WTC11 (cell line): ENCODE results near the gene ABCG4.

Source experiments
- CBFB ChIP-seq: sonication (generic); formaldehyde crosslinking; IDR thresholded peaks from 2 replicates; pipeline ENCODE4 v1.8.1; 2022; ENCODE audit warnings: mild to moderate bottlenecking, low read depth, missing genetic modification reagents
- CREM ChIP-seq: sonication (generic); formaldehyde crosslinking; IDR thresholded peaks from 2 replicates; pipeline ENCODE4 v1.8.1; 2022; ENCODE audit warnings: mild to moderate bottlenecking, missing genetic modification reagents, moderate library complexity
- FOXP1 ChIP-seq: sonication (generic); formaldehyde crosslinking; IDR thresholded peaks from 2 replicates; pipeline ENCODE4 v1.8.0; 2022; ENCODE audit warnings: missing genetic modification reagents, mild to moderate bottlenecking, moderate library complexity, borderline replicate concordance
- NR1H2 ChIP-seq: sonication (generic); formaldehyde crosslinking; IDR thresholded peaks from 2 replicates; pipeline ENCODE4 v1.9.0; 2021; ENCODE audit warnings: mild to moderate bottlenecking, moderate library complexity, missing genetic modification reagents
- SMAD4 ChIP-seq: sonication (generic); formaldehyde crosslinking; IDR thresholded peaks from 2 replicates; pipeline ENCODE4 v1.8.0; 2022; ENCODE audit warnings: mild to moderate bottlenecking, missing genetic modification reagents
- TF ChIP-seq, protein P1 (sequence below): sonication (generic); formaldehyde crosslinking; IDR thresholded peaks from 2 replicates; pipeline ENCODE4 v1.8.0; 2022; ENCODE audit warnings: mild to moderate bottlenecking, missing genetic modification reagents
- TF ChIP-seq, protein P2 (sequence below): sonication (generic); formaldehyde crosslinking; IDR thresholded peaks from 2 replicates; pipeline ENCODE4 v1.8.1; 2023; ENCODE audit warnings: mild to moderate bottlenecking, missing genetic modification reagents, moderate library complexity
- TF ChIP-seq, protein P3 (sequence below): fragments of 200-600 bp; IDR thresholded peaks from 2 replicates; pipeline ENCODE4 v1.8.0; 2022; ENCODE audit warnings: antibody characterized with exemption
- TF ChIP-seq, protein P4 (sequence below): fragments of 250-450 bp; sonication (Bioruptor Pico); IDR thresholded peaks from 2 replicates; pipeline ENCODE4 v1.9.0; 2021; ENCODE audit warnings: mild to moderate bottlenecking
- TF ChIP-seq, protein P5 (sequence below): sonication (generic); formaldehyde crosslinking; IDR thresholded peaks from 2 replicates; pipeline ENCODE4 v1.8.1; 2022; ENCODE audit warnings: mild to moderate bottlenecking, missing genetic modification reagents, moderate library complexity, borderline replicate concordance
- TF ChIP-seq, protein P6 (sequence below): sonication (generic); formaldehyde crosslinking; conservative IDR thresholded peaks from 2 replicates; pipeline ENCODE4 v1.8.1; 2023; ENCODE audit warnings: mild to moderate bottlenecking, low read depth, missing genetic modification reagents, moderate library complexity
- TF ChIP-seq, protein P7 (sequence below): sonication (generic); formaldehyde crosslinking; IDR thresholded peaks from 2 replicates; pipeline ENCODE4 v1.8.1; 2023; ENCODE audit warnings: mild to moderate bottlenecking, missing genetic modification reagents, moderate library complexity
- TF ChIP-seq, protein P8 (sequence below): sonication (generic); formaldehyde crosslinking; IDR thresholded peaks from 2 replicates; pipeline ENCODE4 v1.8.1; 2023; ENCODE audit warnings: mild to moderate bottlenecking, missing genetic modification reagents

DNA sequence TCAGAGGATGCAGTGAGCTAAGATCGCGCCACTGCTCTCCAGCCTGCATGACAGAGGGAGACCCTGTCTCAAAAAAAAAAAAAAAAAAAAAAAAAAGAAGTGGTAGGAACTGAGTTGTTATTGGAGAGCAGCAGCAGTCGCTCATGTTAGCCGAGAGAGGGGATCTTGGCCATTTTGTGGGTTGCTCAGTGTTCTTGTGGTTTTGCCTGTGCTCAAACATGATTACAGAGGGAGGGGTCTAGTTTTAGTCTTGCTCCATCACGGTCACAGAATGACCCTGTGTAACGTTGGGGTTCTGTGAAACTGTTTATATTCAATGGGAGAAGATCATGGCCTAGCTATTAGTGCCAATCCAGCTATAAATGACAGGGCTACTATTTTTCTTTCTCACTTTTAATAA is 49.1 kb upstream of the ABCG4 start:
- TF ChIP-seq, protein P1, sequence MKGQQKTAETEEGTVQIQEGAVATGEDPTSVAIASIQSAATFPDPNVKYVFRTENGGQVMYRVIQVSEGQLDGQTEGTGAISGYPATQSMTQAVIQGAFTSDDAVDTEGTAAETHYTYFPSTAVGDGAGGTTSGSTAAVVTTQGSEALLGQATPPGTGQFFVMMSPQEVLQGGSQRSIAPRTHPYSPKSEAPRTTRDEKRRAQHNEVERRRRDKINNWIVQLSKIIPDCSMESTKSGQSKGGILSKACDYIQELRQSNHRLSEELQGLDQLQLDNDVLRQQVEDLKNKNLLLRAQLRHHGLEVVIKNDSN (CRISPR knock-in tag) = no peak
- TF ChIP-seq, protein P2, sequence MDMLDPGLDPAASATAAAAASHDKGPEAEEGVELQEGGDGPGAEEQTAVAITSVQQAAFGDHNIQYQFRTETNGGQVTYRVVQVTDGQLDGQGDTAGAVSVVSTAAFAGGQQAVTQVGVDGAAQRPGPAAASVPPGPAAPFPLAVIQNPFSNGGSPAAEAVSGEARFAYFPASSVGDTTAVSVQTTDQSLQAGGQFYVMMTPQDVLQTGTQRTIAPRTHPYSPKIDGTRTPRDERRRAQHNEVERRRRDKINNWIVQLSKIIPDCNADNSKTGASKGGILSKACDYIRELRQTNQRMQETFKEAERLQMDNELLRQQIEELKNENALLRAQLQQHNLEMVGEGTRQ (CRISPR knock-in tag) = no peak
- TF ChIP-seq, protein P3, sequence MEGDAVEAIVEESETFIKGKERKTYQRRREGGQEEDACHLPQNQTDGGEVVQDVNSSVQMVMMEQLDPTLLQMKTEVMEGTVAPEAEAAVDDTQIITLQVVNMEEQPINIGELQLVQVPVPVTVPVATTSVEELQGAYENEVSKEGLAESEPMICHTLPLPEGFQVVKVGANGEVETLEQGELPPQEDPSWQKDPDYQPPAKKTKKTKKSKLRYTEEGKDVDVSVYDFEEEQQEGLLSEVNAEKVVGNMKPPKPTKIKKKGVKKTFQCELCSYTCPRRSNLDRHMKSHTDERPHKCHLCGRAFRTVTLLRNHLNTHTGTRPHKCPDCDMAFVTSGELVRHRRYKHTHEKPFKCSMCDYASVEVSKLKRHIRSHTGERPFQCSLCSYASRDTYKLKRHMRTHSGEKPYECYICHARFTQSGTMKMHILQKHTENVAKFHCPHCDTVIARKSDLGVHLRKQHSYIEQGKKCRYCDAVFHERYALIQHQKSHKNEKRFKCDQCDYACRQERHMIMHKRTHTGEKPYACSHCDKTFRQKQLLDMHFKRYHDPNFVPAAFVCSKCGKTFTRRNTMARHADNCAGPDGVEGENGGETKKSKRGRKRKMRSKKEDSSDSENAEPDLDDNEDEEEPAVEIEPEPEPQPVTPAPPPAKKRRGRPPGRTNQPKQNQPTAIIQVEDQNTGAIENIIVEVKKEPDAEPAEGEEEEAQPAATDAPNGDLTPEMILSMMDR = no peak
- TF ChIP-seq, protein P4, sequence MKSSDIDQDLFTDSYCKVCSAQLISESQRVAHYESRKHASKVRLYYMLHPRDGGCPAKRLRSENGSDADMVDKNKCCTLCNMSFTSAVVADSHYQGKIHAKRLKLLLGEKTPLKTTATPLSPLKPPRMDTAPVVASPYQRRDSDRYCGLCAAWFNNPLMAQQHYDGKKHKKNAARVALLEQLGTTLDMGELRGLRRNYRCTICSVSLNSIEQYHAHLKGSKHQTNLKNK (CRISPR knock-in tag) = no peak
- TF ChIP-seq, protein P5, sequence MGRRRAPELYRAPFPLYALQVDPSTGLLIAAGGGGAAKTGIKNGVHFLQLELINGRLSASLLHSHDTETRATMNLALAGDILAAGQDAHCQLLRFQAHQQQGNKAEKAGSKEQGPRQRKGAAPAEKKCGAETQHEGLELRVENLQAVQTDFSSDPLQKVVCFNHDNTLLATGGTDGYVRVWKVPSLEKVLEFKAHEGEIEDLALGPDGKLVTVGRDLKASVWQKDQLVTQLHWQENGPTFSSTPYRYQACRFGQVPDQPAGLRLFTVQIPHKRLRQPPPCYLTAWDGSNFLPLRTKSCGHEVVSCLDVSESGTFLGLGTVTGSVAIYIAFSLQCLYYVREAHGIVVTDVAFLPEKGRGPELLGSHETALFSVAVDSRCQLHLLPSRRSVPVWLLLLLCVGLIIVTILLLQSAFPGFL = no peak
- TF ChIP-seq SMAD4 (no peak), CBFB (CRISPR knock-in tag) (no peak), FOXP1 (CRISPR knock-in tag) (no peak), CREM (CRISPR knock-in tag) (no peak), NR1H2 (CRISPR knock-in tag) (no peak)
- TF ChIP-seq, protein P6, sequence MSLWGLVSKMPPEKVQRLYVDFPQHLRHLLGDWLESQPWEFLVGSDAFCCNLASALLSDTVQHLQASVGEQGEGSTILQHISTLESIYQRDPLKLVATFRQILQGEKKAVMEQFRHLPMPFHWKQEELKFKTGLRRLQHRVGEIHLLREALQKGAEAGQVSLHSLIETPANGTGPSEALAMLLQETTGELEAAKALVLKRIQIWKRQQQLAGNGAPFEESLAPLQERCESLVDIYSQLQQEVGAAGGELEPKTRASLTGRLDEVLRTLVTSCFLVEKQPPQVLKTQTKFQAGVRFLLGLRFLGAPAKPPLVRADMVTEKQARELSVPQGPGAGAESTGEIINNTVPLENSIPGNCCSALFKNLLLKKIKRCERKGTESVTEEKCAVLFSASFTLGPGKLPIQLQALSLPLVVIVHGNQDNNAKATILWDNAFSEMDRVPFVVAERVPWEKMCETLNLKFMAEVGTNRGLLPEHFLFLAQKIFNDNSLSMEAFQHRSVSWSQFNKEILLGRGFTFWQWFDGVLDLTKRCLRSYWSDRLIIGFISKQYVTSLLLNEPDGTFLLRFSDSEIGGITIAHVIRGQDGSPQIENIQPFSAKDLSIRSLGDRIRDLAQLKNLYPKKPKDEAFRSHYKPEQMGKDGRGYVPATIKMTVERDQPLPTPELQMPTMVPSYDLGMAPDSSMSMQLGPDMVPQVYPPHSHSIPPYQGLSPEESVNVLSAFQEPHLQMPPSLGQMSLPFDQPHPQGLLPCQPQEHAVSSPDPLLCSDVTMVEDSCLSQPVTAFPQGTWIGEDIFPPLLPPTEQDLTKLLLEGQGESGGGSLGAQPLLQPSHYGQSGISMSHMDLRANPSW (CRISPR knock-in tag) = no peak
- TF ChIP-seq, protein P7, sequence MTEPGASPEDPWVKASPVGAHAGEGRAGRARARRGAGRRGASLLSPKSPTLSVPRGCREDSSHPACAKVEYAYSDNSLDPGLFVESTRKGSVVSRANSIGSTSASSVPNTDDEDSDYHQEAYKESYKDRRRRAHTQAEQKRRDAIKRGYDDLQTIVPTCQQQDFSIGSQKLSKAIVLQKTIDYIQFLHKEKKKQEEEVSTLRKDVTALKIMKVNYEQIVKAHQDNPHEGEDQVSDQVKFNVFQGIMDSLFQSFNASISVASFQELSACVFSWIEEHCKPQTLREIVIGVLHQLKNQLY (CRISPR knock-in tag) = no peak
- TF ChIP-seq, protein P8, sequence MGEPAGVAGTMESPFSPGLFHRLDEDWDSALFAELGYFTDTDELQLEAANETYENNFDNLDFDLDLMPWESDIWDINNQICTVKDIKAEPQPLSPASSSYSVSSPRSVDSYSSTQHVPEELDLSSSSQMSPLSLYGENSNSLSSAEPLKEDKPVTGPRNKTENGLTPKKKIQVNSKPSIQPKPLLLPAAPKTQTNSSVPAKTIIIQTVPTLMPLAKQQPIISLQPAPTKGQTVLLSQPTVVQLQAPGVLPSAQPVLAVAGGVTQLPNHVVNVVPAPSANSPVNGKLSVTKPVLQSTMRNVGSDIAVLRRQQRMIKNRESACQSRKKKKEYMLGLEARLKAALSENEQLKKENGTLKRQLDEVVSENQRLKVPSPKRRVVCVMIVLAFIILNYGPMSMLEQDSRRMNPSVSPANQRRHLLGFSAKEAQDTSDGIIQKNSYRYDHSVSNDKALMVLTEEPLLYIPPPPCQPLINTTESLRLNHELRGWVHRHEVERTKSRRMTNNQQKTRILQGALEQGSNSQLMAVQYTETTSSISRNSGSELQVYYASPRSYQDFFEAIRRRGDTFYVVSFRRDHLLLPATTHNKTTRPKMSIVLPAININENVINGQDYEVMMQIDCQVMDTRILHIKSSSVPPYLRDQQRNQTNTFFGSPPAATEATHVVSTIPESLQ = no peak
